ENCODE results near the gene ZCCHC14.

The ZCCHC14 gene

GRCh38 chr16:87435372-87436224 lies 57.2 kb downstream of the ZCCHC14 start:
- Histone ChIP-seq H3K4me3 (ENCODE audit: low read depth in 1 of 2, low read length in 1 of 2) (no peak overlapping the region), H3K36me3 (peaks cover 14% of the 10 kb centered on the region), H3K4me1 (ENCODE audit: control insufficient read depth in 1 of 2, insufficient read depth in 1 of 2, low read depth in 1 of 2, low read length in 1 of 2) (no peaks in the 10 kb centered on the region), H3K27ac (no peak overlapping the region), H3K9me3 (no peaks in the 10 kb centered on the region), H3K27me3 (peaks cover 11% of the 10 kb centered on the region)
- TF ChIP-seq CTCF (IDR thresholded peaks at IDR 0.05): no peak

- Histone ChIP-seq H3K27me3 (peaks cover 11% of the 10 kb centered on the region), H3K4me3 (ENCODE audit: low read depth in 1 of 2, low read length in 1 of 2) (no peak overlapping the region), H3K9me3 (no peaks in the 10 kb centered on the region), H3K4me1 (ENCODE audit: control insufficient read depth in 1 of 2, insufficient read depth in 1 of 2, low read depth in 1 of 2, low read length in 1 of 2) (no peaks in the 10 kb centered on the region), H3K27ac (no peak overlapping the region), H3K36me3 (peaks cover 14% of the 10 kb centered on the region)
- TF ChIP-seq CTCF (IDR thresholded peaks at IDR 0.05): no peak
Measured at GRCh38 chr16:87434146-87434667, 58.6 kb downstream of the ZCCHC14 start.

- Histone ChIP-seq H3K27ac (no peak overlapping the region), H3K4me1 (ENCODE audit: control insufficient read depth in 1 of 2, insufficient read depth in 1 of 2, low read depth in 1 of 2, low read length in 1 of 2) (no peaks in the 10 kb centered on the region), H3K36me3 (peaks cover 14% of the 10 kb centered on the region), H3K4me3 (ENCODE audit: low read depth in 1 of 2, low read length in 1 of 2) (no peak overlapping the region), H3K9me3 (no peaks in the 10 kb centered on the region), H3K27me3 (peaks cover 11% of the 10 kb centered on the region)
- no peak for TF ChIP-seq CTCF (IDR thresholded peaks at IDR 0.05)
Measured at GRCh38 chr16:87432330-87432915, 60.4 kb downstream of the ZCCHC14 start.

GRCh38 chr16:87431926-87432325 lies 60.9 kb downstream of the ZCCHC14 start:
- peaks cover 11% of the 10 kb centered on the region for H3K27me3 ChIP-seq
- no peaks in the 10 kb centered on the region for H3K9me3 ChIP-seq
- H3K27ac ChIP-seq: no peak overlapping the region
- H3K36me3 ChIP-seq: peaks cover 14% of the 10 kb centered on the region
- TF ChIP-seq CTCF (IDR thresholded peaks at IDR 0.05): no peak
- H3K4me1 ChIP-seq (ENCODE audit: control insufficient read depth in 1 of 2, insufficient read depth in 1 of 2, low read depth in 1 of 2, low read length in 1 of 2): no peaks in the 10 kb centered on the region
- H3K4me3 ChIP-seq (ENCODE audit: low read depth in 1 of 2, low read length in 1 of 2): no peak overlapping the region

GRCh38 chr16:87426423-87427215 lies 66.2 kb downstream of the ZCCHC14 start:
- Histone ChIP-seq H3K36me3 (peaks cover 17% of the 10 kb centered on the region), H3K27ac (no peak overlapping the region), H3K27me3 (no peaks in the 10 kb centered on the region), H3K4me3 (ENCODE audit: low read depth in 1 of 2, low read length in 1 of 2) (no peak overlapping the region), H3K4me1 (ENCODE audit: control insufficient read depth in 1 of 2, insufficient read depth in 1 of 2, low read depth in 1 of 2, low read length in 1 of 2) (no peaks in the 10 kb centered on the region), H3K9me3 (no peaks in the 10 kb centered on the region)
- no peak for TF ChIP-seq CTCF (IDR thresholded peaks at IDR 0.05)

Measured in neutrophil (primary cell).